GM10266 (cell line): Measurements from ENCODE around the gene AASDH.

Experiments
- DNase-seq: peaks from one replicate; pipeline ENCODE4 v3.0.0; 2012; ENCODE audit errors: extremely low spot score
- TF ChIP-seq, protein P1 (sequence below): IDR thresholded peaks from 2 replicates; pipeline ENCODE4 v1.5.1; 2012; ENCODE audit warnings: mild to moderate bottlenecking, low read depth; ENCODE audit not compliant: control insufficient read depth, insufficient read depth; ENCODE audit errors: missing control alignments

Gene AASDH

DNA sequence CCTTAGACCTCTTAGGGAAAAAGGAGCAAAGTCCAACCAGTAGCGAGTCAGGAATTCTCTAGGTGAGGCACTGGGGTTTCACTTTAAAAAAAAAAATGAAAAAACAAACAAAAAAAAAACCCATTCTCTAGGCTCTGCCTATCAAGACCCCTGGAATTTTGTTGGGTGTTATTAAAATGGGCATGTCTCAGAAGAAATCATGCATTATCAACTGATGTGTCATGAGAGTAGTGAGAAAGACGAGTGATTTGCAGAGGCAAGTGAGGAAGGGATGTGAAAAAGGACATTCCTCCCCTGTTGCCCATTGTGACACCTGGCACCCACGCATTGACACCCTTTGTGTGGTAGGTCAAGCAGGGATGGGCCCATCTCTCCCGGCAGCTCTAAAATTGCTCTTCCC lies 78.9 kb downstream of the AASDH start:
- TF ChIP-seq, protein P1, sequence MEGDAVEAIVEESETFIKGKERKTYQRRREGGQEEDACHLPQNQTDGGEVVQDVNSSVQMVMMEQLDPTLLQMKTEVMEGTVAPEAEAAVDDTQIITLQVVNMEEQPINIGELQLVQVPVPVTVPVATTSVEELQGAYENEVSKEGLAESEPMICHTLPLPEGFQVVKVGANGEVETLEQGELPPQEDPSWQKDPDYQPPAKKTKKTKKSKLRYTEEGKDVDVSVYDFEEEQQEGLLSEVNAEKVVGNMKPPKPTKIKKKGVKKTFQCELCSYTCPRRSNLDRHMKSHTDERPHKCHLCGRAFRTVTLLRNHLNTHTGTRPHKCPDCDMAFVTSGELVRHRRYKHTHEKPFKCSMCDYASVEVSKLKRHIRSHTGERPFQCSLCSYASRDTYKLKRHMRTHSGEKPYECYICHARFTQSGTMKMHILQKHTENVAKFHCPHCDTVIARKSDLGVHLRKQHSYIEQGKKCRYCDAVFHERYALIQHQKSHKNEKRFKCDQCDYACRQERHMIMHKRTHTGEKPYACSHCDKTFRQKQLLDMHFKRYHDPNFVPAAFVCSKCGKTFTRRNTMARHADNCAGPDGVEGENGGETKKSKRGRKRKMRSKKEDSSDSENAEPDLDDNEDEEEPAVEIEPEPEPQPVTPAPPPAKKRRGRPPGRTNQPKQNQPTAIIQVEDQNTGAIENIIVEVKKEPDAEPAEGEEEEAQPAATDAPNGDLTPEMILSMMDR: no peak
- DNase-seq: no peak

DNA sequence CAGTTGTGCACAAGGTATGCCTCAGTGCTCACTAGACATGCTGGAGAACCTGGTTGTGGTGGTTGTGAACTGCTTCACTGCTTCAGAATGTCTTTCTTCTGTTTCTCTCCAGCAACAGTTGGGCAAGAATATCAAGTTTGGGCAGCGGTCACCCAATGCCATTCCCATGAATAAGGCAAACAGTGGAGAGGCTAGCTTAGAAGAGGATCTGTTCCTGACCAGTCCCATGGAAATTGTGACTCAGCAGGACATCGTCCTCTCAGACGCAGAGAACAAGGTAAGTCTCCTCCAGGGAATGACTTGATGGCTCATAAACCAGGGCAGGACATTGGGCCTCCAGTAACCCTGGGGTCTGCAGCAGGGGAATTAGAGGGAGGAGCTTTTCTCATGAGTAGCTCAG lies 79.9 kb downstream of the AASDH start:
- DNase-seq: no peak
- TF ChIP-seq, protein P1: no peak

DNA sequence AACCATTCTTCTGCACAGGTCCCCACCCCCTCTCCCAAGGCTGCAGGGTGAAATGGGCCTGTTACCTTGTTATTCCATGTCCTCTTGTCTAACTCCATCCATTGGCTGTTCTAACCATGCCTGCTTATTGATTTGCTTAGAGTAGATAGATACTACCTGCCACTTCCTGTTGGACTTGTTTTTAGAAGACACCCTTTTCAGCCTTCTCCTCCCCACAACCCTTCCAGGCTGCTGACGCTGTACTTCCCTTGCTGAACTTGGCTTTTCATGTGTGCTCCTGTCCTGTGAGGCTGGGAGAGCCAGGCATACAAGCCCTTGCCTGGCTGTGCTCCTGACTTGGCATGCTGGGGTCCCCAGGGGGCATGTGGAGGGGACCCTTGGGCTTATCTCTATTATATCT lies 81.9 kb downstream of the AASDH start:
- DNase-seq: no peak
- TF ChIP-seq, protein P1: no peak

DNA sequence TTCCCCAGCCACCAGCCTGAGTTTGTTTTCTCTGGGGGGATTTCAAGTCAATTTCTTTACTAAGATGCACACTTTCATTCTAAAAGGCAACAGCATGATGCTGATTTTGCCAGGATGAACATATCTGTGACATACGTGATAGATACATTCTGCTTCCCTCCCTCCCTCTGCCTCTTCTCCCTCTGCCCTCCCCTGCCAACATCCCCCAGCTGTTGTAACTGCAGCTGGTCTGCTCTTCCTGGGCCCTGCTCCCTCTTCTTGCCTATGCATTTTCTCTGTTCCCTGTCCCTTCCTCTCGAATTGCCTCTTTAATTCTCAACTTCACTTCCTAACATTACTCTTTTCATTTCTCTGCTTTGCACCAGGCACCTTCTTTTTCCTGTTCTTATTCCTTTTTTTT lies 83.4 kb downstream of the AASDH start:
- DNase-seq: no peak
- TF ChIP-seq, protein P1: no peak

DNA sequence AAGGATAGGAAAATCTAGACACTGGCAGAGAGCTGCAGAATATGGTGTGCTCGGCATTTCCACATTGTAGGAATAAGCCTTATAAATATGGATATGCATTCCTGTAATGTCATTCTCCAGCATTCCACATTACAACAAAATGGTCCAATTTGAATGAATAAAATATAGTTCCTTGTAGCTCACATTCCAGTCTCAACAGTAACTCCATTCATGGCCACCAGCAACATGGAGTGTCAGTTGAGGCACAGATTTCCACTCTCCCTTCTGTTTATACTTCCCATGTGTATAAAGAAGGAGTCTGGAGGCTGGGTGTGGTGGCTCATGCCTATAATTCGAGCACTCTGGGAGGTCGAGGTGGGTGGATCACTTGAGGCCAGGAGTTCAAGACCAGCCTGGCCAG lies 84.5 kb downstream of the AASDH start:
- TF ChIP-seq, protein P1: no peak
- no peak for DNase-seq

DNA sequence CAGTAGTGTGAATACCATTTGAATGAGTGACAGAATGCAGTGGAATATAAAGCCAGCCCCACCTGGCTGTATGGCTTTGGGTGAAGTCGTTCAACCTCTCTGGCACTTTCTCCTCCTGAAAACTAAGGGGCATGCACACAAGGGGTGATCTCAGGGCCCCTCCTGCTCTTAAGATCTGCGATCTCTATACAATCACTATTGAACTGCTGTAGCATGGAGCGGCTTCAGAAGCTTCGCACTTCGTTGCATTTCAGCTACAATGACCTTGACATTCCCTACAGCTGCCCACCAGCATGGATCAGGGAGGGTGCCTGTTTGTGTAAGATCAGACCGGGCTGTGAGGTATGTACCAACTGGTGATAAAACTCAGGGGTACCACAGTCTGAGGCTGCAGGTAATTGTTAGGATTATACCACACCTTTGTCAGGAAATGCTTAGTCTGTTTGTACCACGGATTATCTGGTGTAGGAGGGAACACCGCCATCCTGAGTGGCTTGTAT lies 85.2 kb downstream of the AASDH start:
- DNase-seq: no peak
- TF ChIP-seq, protein P1: no peak

DNA sequence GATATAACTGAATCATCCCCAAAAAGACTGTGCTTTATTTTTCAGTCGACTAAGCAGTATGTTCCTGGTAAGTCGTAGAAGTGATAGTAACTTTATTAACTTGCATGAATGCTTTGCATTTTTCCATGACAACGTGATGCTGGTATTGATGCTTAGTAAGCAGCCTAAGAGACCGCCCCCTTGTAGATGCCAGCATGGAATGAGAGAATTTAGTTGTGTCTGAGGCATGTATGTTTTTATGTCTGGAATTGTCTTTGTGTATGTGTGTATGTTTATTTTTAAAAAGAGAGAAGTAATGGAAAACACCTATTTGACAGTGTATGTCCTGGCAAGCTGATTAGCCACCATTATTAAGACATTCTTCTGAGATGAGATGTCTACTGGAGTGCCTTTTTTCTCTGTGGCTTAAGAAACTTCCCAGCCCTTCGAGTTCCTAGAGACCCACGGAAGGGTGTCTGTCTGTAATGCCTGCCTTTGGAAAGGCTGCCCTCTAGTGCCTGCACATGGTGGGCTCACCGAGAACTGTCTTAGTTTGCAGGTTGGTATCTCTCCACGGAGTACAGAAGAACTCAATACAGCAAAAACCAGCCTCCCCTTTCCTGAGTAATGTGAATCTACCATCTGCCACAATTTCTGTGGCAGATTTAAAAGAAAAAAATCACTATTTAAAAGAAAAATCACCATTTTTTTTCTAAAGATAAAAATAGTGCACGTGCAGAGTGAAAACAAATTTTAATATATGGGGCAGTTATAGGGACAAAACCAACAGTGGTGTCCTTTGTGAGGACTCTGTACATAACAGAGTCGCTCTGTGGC lies 85.9 kb downstream of the AASDH start:
- DNase-seq: peak; percentile 69
- TF ChIP-seq, protein P1: peak; percentile 89
